Activated gamma-delta T cell (primary cell): ENCODE results near the gene BPIFA3.

Experiments used
- DNase-seq: peaks from one replicate; lab custom pipeline; 2025; lab: John Stamatoyannopoulos, UW

Gene BPIFA3

GRCh38 chr20:33261465-33261864, 44.3 kb downstream of the BPIFA3 start:
- DNase-seq = no peak

GRCh38 chr20:33262658-33263065, 45.5 kb downstream of the BPIFA3 start:
- no peak for DNase-seq

- no peak for DNase-seq
Measured at GRCh38 chr20:33263784-33264183, 46.6 kb downstream of the BPIFA3 start.

GRCh38 chr20:33267701-33268100, 50.5 kb downstream of the BPIFA3 start:
- no peak for DNase-seq

GRCh38 chr20:33272155-33272873, 55.2 kb downstream of the BPIFA3 start:
- DNase-seq = no peak

GRCh38 chr20:33273117-33273851, 56.1 kb downstream of the BPIFA3 start:
- DNase-seq = no peak

- DNase-seq = no peak
Measured at GRCh38 chr20:33275215-33275614, 58.1 kb downstream of the BPIFA3 start.

GRCh38 chr20:33275871-33276270, 58.7 kb downstream of the BPIFA3 start:
- DNase-seq = no peak

- no peak for DNase-seq
Measured at GRCh38 chr20:33276303-33277113, 59.4 kb downstream of the BPIFA3 start.
